Retinal pigment epithelial cell (primary cell): ENCODE measurements around the gene OLIG3.

Experiments
- DNase-seq: peaks from one replicate; pipeline ENCODE4 v3.0.0-alpha.2; 2010; ENCODE audit warnings: low read depth
- H3K4me3 ChIP-seq: 2 replicates; pipeline ENCODE4 v1.5.1; 2011; ENCODE audit warnings: mild to moderate bottlenecking, low read length, control low read depth, moderate library complexity
- TF ChIP-seq, protein P1 (sequence below): conservative IDR thresholded peaks from 2 replicates; pipeline ENCODE4 v1.5.1; 2011; ENCODE audit warnings: low read depth, low read length, control low read depth, inconsistent platforms

Gene OLIG3

DNA sequence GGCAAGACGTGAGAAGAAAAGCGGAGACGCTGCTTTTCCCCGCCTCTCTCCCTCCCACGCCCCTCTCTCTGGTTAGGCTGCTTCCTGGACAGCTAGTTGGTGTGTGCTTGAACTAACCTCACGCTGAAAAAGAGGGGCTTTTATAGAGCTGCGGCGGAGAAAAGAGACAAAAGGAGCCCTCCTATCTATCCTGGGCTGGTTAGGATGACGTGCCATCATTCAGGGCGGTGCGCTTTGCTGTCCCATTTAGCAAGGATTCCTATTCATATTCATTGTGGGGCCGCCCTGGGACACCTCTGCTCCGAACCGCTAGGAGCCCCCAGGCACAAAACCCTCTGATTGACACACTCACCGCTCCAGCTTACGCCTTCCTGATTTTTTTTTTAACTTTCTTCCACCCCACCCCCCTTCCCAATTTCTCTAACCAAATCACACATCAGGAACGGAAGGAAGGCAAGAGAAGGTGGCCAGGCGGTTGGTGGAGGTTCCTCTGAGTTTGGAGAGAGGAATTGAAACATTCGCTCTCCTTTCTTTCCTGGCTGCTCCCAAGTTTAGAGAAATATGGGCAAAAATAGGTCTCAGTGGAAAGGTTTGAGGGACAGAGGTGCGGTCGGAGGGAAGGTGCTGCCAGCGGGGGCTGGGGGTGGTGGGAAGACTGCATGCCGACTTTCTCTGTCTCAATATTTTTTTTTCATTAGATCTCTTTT, at the start of gene OLIG3:
Gene OLIG3 (minus strand): TSS at position 114 of the 707 bp plus-strand sequence. CDS start 224 bp downstream, outside the sequence.
- no peak within 1 kb of the TSS for H3K4me3 ChIP-seq
- DNase-seq, result no peak
- TF ChIP-seq, protein P1, sequence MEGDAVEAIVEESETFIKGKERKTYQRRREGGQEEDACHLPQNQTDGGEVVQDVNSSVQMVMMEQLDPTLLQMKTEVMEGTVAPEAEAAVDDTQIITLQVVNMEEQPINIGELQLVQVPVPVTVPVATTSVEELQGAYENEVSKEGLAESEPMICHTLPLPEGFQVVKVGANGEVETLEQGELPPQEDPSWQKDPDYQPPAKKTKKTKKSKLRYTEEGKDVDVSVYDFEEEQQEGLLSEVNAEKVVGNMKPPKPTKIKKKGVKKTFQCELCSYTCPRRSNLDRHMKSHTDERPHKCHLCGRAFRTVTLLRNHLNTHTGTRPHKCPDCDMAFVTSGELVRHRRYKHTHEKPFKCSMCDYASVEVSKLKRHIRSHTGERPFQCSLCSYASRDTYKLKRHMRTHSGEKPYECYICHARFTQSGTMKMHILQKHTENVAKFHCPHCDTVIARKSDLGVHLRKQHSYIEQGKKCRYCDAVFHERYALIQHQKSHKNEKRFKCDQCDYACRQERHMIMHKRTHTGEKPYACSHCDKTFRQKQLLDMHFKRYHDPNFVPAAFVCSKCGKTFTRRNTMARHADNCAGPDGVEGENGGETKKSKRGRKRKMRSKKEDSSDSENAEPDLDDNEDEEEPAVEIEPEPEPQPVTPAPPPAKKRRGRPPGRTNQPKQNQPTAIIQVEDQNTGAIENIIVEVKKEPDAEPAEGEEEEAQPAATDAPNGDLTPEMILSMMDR, result no peak

GRCh38 chr6:137543114-137543513, 48.9 kb upstream of the OLIG3 start:
- TF ChIP-seq, protein P1, result no peak
- DNase-seq, result no peak
- no peak overlapping the region for H3K4me3 ChIP-seq

- H3K4me3 ChIP-seq, result no peak overlapping the region
- TF ChIP-seq, protein P1, result no peak
- DNase-seq, result no peak
Observed at GRCh38 chr6:137542713-137543112, 48.5 kb upstream of the OLIG3 start.

DNA sequence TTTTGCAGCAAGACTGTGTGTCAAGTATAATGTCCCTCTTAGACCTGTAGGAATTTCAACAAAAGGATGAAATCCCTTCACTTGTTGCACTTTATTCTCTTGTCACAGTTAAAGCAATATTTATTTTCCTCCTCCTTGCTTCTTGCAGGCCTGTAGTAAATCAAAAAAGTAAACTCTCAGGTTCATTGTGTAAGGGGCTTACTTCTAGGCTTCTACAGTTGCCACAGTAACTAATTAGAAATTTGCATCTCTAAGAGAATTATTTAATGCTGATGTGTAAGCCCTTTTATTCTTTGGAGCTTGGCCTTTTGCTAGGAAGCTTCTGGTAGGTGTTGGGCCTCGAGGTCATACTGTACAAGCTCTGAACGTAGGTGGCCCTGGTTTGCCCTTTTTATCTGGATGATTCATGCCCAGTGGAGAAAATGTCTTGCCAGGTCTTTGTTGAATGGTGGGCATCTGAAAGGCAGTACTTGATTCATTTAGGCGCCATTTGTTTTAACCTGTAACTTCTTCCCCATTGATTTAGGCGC, 47.4 kb upstream of the OLIG3 start:
- H3K4me3 ChIP-seq, result no peak overlapping the region
- TF ChIP-seq, protein P1, result no peak
- no peak for DNase-seq

GRCh38 chr6:137536104-137536773, 42.0 kb upstream of the OLIG3 start:
- no peak for DNase-seq

GRCh38 chr6:137531376-137532092, 37.3 kb upstream of the OLIG3 start:
- no peak for DNase-seq
- TF ChIP-seq, protein P1, result no peak
- H3K4me3 ChIP-seq, result no peak overlapping the region

More at GRCh38 chr6:137536104-137536773, 42.0 kb upstream of the OLIG3 start:
- TF ChIP-seq, protein P1, result no peak
- no peak overlapping the region for H3K4me3 ChIP-seq
